Vagina (tissue), 2 donors: Measurements from ENCODE around the gene ZBTB40.

ENCODE experiments used
- POLR2A ChIP-seq, 2 donors: fragments of 450-650 bp; IDR thresholded peaks; one replicate each; pipeline ENCODE4 v1.6.1; 2017; ENCODE audit warnings: antibody characterized with exemption in 2 of 2, mild to moderate bottlenecking in 2 of 2, moderate library complexity in 2 of 2
- POLR2AphosphoS5 ChIP-seq, 2 donors: sonication (generic); formaldehyde crosslinking; IDR thresholded peaks; one replicate each; pipeline ENCODE4 v1.9.0; 2017; ENCODE audit warnings: antibody characterized with exemption in 2 of 2, mild to moderate bottlenecking in 2 of 2, low read depth in 1 of 2; ENCODE audit not compliant: insufficient read depth in 1 of 2
- TF ChIP-seq, protein P1 (sequence below), 3 experiments: fragments of 450-650 bp in 2 of 3; fragments of 200-600 bp in 1 of 3; sonication (generic) in 1 of 3; IDR thresholded peaks; one replicate each; pipeline ENCODE4 v1.5.1; 2017 to 2019; ENCODE audit warnings: antibody characterized with exemption in 3 of 3, mild to moderate bottlenecking in 2 of 3, moderate library complexity in 2 of 3

- TF ChIP-seq, protein P1, sequence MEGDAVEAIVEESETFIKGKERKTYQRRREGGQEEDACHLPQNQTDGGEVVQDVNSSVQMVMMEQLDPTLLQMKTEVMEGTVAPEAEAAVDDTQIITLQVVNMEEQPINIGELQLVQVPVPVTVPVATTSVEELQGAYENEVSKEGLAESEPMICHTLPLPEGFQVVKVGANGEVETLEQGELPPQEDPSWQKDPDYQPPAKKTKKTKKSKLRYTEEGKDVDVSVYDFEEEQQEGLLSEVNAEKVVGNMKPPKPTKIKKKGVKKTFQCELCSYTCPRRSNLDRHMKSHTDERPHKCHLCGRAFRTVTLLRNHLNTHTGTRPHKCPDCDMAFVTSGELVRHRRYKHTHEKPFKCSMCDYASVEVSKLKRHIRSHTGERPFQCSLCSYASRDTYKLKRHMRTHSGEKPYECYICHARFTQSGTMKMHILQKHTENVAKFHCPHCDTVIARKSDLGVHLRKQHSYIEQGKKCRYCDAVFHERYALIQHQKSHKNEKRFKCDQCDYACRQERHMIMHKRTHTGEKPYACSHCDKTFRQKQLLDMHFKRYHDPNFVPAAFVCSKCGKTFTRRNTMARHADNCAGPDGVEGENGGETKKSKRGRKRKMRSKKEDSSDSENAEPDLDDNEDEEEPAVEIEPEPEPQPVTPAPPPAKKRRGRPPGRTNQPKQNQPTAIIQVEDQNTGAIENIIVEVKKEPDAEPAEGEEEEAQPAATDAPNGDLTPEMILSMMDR (IDR thresholded peaks at IDR 0.05): no peak
- no peak for TF ChIP-seq POLR2AphosphoS5 (IDR thresholded peaks at IDR 0.05; ENCODE audit: insufficient read depth in 1 of 2, low read depth in 1 of 2)
- TF ChIP-seq POLR2A (IDR thresholded peaks at IDR 0.05): no peak
These were observed 23.0 kb upstream of the ZBTB40 start for GRCh38 chr1:22428672-22429071.
